ENCODE data around the gene RCAN2.

Gene RCAN2

DNA sequence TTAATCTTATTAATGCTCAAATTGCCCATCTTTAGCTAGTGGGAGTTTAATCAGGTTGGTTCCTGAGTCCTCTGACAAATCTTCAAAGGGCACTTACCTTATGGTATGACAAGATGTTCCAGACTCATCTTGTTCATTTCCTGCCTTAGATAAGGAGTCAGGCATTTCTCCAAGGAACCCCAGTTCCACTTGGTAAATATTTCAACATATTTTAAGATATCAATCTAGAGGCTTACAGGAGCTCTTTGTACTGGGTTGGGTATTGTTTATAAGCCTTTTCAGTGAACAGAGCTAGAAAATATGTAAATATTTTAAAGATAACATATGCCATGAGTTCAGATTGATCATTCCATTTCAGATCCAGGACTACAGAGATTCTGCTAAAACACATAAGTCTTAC is 159.8 kb downstream of the RCAN2 start:
- no peak for ATAC-seq

DNA sequence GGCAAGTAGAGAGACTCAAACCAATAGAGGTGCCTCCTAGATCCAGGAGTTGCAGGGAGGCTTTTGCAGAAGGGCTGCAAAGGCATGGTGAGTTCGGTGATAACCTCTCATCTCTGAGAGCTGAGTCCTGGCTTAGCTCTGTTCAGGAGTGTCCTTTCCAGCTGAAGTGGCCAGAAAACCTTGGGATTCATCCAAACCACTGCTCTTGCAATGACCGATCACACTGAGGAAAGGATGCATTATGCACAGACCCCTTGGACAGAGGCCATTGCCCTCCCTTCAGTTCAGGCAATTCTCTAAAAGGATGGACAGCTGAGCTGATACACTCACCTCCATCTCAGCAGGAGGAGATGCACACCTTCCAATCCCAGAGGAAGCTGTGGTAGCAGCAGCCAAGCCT is 161.7 kb downstream of the RCAN2 start:
- ATAC-seq = no peak

DNA sequence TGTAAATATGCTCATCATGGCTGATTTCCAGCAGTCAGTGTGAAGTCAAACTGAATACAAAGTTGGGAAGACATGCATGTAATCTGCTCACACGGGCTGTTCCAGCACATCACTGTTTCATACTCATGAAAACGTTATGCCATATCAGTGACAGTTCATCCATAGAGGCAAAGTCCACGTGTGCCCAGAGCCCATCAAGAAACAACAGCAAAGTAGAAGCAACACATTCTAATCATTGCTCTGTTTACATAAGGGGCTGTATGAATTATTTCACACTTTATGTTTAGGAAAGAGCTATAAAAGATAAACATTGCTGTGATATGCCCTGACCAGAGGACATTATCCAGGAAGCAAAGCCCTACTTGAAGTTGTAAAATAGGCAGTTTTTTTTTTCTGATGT is 163.5 kb downstream of the RCAN2 start:
- no peak for ATAC-seq

GRCh38 chr6:46325561-46326530 is 165.4 kb downstream of the RCAN2 start:
- no peak for ATAC-seq

GRCh38 chr6:46324706-46325105 is 166.5 kb downstream of the RCAN2 start:
- ATAC-seq = no peak

GRCh38 chr6:46323966-46324622 is 167.2 kb downstream of the RCAN2 start:
- no peak for ATAC-seq

- ATAC-seq = peak; percentile 58 to 72
These were observed 167.8 kb downstream of the RCAN2 start for GRCh38 chr6:46323312-46323965.

DNA sequence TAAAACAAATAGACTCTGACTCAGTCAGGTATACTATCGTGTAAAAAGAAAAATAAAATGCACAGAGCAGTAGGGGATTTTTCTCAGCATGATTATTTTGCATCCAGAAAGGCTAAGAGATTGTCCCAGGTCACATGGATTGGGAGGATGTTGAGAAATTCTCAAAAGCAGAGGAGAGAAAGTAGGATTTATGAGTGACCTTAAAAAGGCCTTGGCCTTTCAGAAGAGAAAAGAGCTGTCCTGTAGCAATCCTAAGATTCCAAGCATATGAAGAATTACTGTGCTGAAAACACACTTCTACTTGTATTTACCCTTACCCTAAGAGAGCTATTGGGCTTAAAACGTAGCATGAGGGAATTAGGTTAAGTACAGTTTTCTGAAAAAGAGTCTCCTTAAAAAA is 170.7 kb downstream of the RCAN2 start:
- ATAC-seq = no peak

- ATAC-seq = no peak
These were observed 175.7 kb downstream of the RCAN2 start for GRCh38 chr6:46315589-46315988.

GRCh38 chr6:46312654-46313053 is 178.6 kb downstream of the RCAN2 start:
- no peak for ATAC-seq

- no peak for ATAC-seq
These were observed 181.1 kb downstream of the RCAN2 start for GRCh38 chr6:46310196-46310595.

GRCh38 chr6:46306431-46306830 is 184.8 kb downstream of the RCAN2 start:
- ATAC-seq = no peak

DNA sequence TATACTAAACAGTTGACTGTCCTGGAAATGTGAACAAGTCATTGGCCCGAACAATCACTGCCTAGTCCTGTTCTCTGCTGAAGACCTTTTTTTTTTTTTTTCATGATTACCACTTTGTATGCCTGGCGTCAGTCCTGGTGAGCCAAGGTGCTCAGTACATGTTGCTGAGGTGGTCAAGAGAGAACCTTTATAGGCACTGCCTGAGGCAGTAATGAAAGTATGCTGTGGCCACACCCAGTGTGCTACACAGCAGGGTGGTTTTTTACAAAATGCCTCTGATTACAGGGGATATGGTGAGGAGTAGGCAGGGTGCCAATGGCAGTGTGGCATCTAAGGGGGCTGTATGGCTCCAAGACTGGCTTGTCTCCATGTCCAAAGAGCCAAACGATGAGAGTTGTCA is 185.4 kb downstream of the RCAN2 start:
- ATAC-seq = no peak

GRCh38 chr6:46305236-46305635 is 186.0 kb downstream of the RCAN2 start:
- ATAC-seq = no peak

GRCh38 chr6:46302816-46303215 is 188.4 kb downstream of the RCAN2 start:
- no peak for ATAC-seq

DNA sequence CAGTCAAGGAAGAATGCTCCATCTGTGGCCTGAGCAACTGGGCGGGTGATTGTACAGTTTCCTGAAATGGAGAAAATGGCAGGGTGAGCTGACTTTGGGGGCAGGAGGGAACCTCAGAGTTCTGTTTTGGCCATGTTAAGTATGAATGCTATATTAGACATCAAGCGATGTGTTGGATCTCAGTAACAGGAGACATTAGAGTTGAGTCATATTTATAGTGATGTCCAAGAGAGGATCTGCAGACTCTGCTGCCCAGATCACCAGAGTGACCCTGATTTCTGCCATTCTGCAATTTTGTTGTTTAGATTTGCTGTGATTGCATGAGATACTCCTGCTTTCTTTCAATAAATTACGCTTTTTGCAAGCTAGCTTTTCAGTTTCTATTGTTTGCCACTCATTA is 189.1 kb downstream of the RCAN2 start:
- no peak for ATAC-seq

- ATAC-seq = no peak
These were observed 192.0 kb downstream of the RCAN2 start for GRCh38 chr6:46299253-46299652.

DNA sequence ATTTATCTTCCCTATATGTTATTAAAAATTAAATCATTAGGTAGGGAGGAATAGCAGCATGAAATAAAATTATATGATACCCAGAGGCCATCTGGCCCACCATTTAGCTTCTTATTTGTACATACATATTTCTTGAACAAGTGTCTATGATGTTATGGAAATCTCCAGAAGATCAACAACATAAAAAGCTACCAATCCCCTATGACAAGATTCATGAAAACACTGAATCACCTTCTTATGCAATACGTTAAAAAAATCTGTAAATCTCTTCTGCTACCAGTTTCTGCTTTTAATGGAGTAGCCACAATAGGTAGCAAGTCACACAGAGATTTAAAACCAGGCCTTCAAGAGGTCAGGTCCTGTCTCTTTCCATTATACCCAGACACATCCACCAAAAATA is 194.7 kb downstream of the RCAN2 start:
- ATAC-seq = no peak

GRCh38 chr6:46293641-46294316 is 197.5 kb downstream of the RCAN2 start:
- ATAC-seq = no peak

DNA sequence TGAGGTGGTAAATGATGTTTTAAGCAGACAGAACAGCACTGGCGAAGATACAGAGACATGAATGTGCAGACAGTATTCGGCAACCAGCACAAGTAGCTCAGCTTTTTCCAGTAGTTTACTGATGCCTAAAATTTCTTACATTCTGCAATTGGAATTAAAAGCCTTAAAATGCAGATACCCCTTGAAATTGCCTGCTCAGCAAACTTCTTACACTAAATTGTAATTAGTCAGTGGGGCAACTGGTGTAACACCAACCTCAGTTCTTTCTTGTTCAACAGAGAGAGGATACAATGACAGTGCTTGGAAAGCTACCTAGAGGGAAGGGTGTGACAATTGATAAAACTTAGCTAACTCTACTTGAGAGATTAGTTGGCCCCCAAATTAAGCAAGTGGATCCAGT is 199.4 kb downstream of the RCAN2 start:
- no peak for ATAC-seq

DNA sequence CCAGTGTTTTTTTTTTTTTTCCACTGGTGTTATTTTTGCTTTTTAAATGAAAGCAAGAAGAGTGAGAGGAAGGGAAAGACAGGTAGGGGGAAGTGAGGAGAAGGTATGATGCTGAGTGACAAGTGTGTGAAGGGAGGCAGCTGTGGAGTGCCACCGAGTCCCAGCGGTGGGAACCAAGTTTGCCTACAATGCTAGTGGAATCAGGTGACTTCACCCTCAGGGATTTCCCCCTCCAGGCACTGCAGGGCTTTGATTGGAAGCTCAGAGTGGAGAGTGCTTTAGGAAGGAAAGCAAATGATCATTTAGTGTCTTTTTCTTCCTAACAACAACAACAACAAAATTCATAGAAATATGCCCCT is 200.0 kb downstream of the RCAN2 start:
- ATAC-seq = no peak

- no peak for ATAC-seq
These were observed 200.6 kb downstream of the RCAN2 start for GRCh38 chr6:46290421-46291274.

Measured in activated CD4-positive, CD25-positive, alpha-beta regulatory T cell treated with anti-CD3 and anti-CD28 coated beads, Interleukin-2, amount 50 U/mL, for 24 hours (primary cell).